ENCODE measurements around the gene NTF3. TPM values are rescaled to one million over a fixed set of nuclear protein-coding genes. Genes with fewer than 3 reads are reported as not detected.

Gene NTF3
- polyA plus RNA-seq, 1 of the 3 experiments (the other 2 are of a cell fraction): not detected

GRCh38 chr12:5433081-5433844 is 1.4 kb downstream of the NTF3 start:
- Histone ChIP-seq H3K27ac (ENCODE audit: low read depth in 2 of 2, low read length in 1 of 2) (no peak overlapping the region), H3K4me3 (ENCODE audit: low read depth in 2 of 2, low read length in 1 of 2) (peak overlapping the region in 1 of 2 experiments; percentile 37; a peak in 1 of 4 replicates), H3F3A (replicated peaks; ENCODE audit: insufficient read depth) (no peaks in the 10 kb centered on the region), H3K9ac (no peak overlapping the region), H3K36me3 (replicated peaks in 1 of 2; ENCODE audit: control insufficient read depth in 1 of 2, insufficient read depth in 2 of 2, low read length in 1 of 2) (no peaks in the 10 kb centered on the region), H3K9me3 (no peaks in the 10 kb centered on the region), H3K27me3 (ENCODE audit: insufficient read depth) (peaks cover 92% of the 10 kb centered on the region), H3K4me2 (peak overlapping the region; percentile 82), H4K20me1 (ENCODE audit: insufficient read depth) (no peaks in the 10 kb centered on the region), H3K4me1 (ENCODE audit: control insufficient read depth in 1 of 2, insufficient read depth in 2 of 2, low read depth in 1 of 2, low read length in 1 of 2) (peaks cover 0 to 3% of the 10 kb centered on the region in 2 experiments; a peak in 1 of 4 replicates), H3K79me2 (ENCODE audit: insufficient read depth) (no peaks in the 10 kb centered on the region), H2AFZ (ENCODE audit: low read depth) (no peak overlapping the region), H3K9me2 (no peaks in the 10 kb centered on the region)
- 9% methylated on average over 19 of the region's 59 CpGs for WGBS (ENCODE audit: low lambda C conversion rate)
- CTCF ChIA-PET: interaction anchor here (1.1 to 2.1 kb wide), 5 partner anchors 9 to 16 kb away, joined by 3 to 7 read pairs (median 6); no protein-coding TSS in a partner anchor
- DNase-seq: no peak
- POLR2A ChIA-PET: no interaction called here
- TF ChIP-seq CHD2 (IDR thresholded peaks at IDR 0.05; ENCODE audit: low read length, partially characterized antibody) (no peak), USF1 (IDR thresholded peaks at IDR 0.05; ENCODE audit: borderline replicate concordance, low read depth) (no peak), IRF3 (IDR thresholded peaks at IDR 0.05; ENCODE audit: low read depth, low read length) (no peak), EZH2phosphoT487 (IDR thresholded peaks at IDR 0.05; ENCODE audit: borderline replicate concordance, low read depth) (peak; percentile 79; the same call in 1 of the 2 replicates)

DNA sequence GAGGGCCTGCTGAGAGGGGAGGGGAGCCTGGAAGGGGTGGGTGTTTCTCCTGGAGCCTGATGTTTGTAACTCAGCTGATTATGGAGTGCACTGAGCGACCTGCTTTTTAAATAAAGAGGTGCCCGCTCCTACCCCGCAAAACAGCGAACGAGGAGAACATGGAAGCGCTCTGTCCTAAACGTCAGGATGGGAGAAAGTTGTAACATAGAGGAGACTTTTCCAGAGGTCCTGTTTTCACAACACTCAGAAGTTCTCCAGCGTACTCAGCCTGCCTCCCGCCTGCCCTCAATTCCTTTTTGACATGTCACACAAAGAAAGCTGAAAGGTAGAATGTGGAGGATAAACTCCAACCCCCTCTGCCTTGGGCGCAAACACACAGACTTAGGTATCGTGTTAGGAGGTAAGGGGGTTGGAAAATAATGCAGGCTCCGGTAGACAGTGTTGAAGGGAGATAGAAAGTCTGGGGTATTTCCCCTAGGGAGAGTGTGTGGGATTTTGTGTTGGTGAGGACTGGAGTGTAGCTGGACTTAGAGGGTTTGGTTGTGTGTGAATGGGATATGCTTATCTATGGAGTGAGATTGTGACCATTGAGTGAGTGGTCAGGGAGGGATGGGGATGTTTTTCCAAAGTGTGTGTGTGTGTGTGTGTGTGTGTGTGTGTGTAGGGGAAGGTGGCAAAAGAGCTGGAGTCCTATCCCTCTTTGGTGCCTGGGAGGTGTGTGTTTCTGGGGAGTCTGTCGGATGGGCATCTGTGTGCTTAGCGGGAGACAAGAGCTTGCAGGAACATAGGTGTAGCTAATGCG is 2.1 kb downstream of the NTF3 start:
- Histone ChIP-seq H3K27ac (ENCODE audit: low read depth in 2 of 2, low read length in 1 of 2) (no peak overlapping the region), H3K4me2 (peak overlapping the region; percentile 82; the same call in 1 of the 2 replicates), H4K20me1 (ENCODE audit: insufficient read depth) (no peaks in the 10 kb centered on the region), H3K9ac (no peak overlapping the region), H2AFZ (ENCODE audit: low read depth) (no peak overlapping the region), H3K36me3 (replicated peaks in 1 of 2; ENCODE audit: control insufficient read depth in 1 of 2, insufficient read depth in 2 of 2, low read length in 1 of 2) (no peaks in the 10 kb centered on the region), H3F3A (replicated peaks; ENCODE audit: insufficient read depth) (no peaks in the 10 kb centered on the region), H3K4me1 (ENCODE audit: control insufficient read depth in 1 of 2, insufficient read depth in 2 of 2, low read depth in 1 of 2, low read length in 1 of 2) (peaks cover 0 to 3% of the 10 kb centered on the region in 2 experiments; a peak in 1 of 4 replicates), H3K9me3 (no peaks in the 10 kb centered on the region), H3K79me2 (ENCODE audit: insufficient read depth) (no peaks in the 10 kb centered on the region), H3K9me2 (no peaks in the 10 kb centered on the region), H3K27me3 (ENCODE audit: insufficient read depth) (peaks cover 92% of the 10 kb centered on the region), H3K4me3 (ENCODE audit: low read depth in 2 of 2, low read length in 1 of 2) (no peak overlapping the region)
- ChIA-PET CTCF (interaction anchor here (1.6 to 2.0 kb wide), 2 partner anchors 8 to 10 kb away, joined by 7 read pairs; no protein-coding TSS in a partner anchor), POLR2A (no interaction called here)
- DNase-seq: no peak
- 16% methylated on average over 15 of the region's 15 CpGs for WGBS (ENCODE audit: low lambda C conversion rate)
- no peak for TF ChIP-seq TCF12 (IDR thresholded peaks at IDR 0.05)
- TF ChIP-seq TAF1 (IDR thresholded peaks at IDR 0.05; ENCODE audit: borderline replicate concordance, low read depth, low read length): no peak
- no peak for TF ChIP-seq FOSL2 (IDR thresholded peaks at IDR 0.05; ENCODE audit: borderline replicate concordance, low read depth)
- TF ChIP-seq USF1 (IDR thresholded peaks at IDR 0.05; ENCODE audit: borderline replicate concordance, low read depth): no peak
- no peak for TF ChIP-seq MXI1 (IDR thresholded peaks at IDR 0.05; ENCODE audit: low read depth, low read length)
- TF ChIP-seq MEF2A (IDR thresholded peaks at IDR 0.05; ENCODE audit: borderline replicate concordance, low read depth): no peak
- TF ChIP-seq, protein P1, sequence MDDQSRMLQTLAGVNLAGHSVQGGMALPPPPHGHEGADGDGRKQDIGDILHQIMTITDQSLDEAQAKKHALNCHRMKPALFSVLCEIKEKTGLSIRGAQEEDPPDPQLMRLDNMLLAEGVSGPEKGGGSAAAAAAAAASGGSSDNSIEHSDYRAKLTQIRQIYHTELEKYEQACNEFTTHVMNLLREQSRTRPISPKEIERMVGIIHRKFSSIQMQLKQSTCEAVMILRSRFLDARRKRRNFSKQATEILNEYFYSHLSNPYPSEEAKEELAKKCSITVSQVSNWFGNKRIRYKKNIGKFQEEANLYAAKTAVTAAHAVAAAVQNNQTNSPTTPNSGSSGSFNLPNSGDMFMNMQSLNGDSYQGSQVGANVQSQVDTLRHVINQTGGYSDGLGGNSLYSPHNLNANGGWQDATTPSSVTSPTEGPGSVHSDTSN (IDR thresholded peaks at IDR 0.05): no peak
- TF ChIP-seq CHD2 (IDR thresholded peaks at IDR 0.05; ENCODE audit: low read length, partially characterized antibody): no peak
- TF ChIP-seq, protein P2, sequence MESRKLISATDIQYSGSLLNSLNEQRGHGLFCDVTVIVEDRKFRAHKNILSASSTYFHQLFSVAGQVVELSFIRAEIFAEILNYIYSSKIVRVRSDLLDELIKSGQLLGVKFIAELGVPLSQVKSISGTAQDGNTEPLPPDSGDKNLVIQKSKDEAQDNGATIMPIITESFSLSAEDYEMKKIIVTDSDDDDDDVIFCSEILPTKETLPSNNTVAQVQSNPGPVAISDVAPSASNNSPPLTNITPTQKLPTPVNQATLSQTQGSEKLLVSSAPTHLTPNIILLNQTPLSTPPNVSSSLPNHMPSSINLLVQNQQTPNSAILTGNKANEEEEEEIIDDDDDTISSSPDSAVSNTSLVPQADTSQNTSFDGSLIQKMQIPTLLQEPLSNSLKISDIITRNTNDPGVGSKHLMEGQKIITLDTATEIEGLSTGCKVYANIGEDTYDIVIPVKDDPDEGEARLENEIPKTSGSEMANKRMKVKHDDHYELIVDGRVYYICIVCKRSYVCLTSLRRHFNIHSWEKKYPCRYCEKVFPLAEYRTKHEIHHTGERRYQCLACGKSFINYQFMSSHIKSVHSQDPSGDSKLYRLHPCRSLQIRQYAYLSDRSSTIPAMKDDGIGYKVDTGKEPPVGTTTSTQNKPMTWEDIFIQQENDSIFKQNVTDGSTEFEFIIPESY (IDR thresholded peaks at IDR 0.05; ENCODE audit: borderline replicate concordance, low read depth): no peak
- TF ChIP-seq RFX5 (IDR thresholded peaks at IDR 0.05; ENCODE audit: low read length): no peak
- TF ChIP-seq RAD21 (IDR thresholded peaks at IDR 0.05; ENCODE audit: low read length): no peak
- TF ChIP-seq NRF1 (IDR thresholded peaks at IDR 0.05; ENCODE audit: low read depth, low read length): no peak
- TF ChIP-seq RXRA (IDR thresholded peaks at IDR 0.05; ENCODE audit: borderline replicate concordance, low read depth): no peak
- TF ChIP-seq FOXJ3 (CRISPR knock-in tag; IDR thresholded peaks at IDR 0.05): no peak
- no peak for TF ChIP-seq MAX (IDR thresholded peaks at IDR 0.05; ENCODE audit: low read depth)
- no peak for TF ChIP-seq YY1 (IDR thresholded peaks at IDR 0.05; ENCODE audit: low read depth)
